HFF-Myc (cell line): Measurements from ENCODE around the gene CHAF1A.

Experiments used
- DNase-seq: peaks from one replicate; pipeline ENCODE4 v3.0.0-alpha.2; 2011; ENCODE audit warnings: low read depth; ENCODE audit errors: extremely low read depth
- H3K4me3 ChIP-seq: replicated peaks from 2 replicates; pipeline ENCODE4 v1.5.1; 2011; ENCODE audit warnings: low read depth, mild to moderate bottlenecking, control low read depth, low read length
- TF ChIP-seq, protein P1 (sequence below): IDR thresholded peaks from 2 replicates; pipeline ENCODE4 v1.5.1; 2012; ENCODE audit warnings: mild to moderate bottlenecking, low read depth, low read length, control low read depth; ENCODE audit errors: missing control alignments

Gene CHAF1A, protein sequence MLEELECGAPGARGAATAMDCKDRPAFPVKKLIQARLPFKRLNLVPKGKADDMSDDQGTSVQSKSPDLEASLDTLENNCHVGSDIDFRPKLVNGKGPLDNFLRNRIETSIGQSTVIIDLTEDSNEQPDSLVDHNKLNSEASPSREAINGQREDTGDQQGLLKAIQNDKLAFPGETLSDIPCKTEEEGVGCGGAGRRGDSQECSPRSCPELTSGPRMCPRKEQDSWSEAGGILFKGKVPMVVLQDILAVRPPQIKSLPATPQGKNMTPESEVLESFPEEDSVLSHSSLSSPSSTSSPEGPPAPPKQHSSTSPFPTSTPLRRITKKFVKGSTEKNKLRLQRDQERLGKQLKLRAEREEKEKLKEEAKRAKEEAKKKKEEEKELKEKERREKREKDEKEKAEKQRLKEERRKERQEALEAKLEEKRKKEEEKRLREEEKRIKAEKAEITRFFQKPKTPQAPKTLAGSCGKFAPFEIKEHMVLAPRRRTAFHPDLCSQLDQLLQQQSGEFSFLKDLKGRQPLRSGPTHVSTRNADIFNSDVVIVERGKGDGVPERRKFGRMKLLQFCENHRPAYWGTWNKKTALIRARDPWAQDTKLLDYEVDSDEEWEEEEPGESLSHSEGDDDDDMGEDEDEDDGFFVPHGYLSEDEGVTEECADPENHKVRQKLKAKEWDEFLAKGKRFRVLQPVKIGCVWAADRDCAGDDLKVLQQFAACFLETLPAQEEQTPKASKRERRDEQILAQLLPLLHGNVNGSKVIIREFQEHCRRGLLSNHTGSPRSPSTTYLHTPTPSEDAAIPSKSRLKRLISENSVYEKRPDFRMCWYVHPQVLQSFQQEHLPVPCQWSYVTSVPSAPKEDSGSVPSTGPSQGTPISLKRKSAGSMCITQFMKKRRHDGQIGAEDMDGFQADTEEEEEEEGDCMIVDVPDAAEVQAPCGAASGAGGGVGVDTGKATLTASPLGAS

DNA sequence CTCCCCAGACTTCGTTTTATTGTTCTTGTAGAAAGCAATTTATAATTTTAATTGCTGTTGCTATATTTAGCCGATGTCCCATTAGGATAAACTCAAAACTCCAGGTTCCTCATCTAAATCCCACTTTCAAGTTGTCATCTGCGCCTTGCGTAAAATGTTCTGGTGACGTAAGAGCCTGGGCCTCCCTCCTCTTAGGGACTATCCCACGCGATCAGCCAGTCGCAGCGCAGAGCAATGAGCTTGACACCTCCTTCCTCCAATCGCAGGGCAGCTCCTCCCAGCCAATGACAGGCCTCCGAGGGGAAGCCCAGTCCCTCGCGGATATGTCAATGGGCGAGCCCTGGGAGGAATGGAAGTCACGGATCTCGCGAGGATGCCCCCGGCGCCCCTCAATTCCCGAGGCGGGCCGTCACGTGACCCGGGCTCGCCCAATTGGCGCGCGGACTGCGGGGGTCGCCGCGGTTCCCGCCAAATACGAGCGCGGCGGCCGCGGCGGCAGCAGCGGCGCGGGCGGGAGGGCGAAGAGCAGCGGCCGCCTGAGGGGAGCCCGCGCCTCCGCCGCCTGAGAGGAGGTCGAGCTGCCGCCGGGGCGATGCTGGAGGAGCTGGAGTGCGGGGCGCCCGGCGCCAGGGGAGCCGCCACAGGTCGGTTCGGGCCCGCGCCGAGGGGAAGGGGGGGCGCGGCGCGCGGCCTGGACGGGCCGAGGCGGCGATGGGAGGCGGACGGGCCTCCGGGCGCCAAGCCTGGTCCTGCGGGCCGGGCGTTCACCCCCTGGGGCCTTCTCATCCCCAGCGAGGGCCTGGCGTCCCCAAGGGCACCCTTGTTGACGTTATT, at the start of gene CHAF1A:
TSS of gene CHAF1A (plus strand) at position 470 of the 834 bp plus-strand sequence. CDS start at position 593, 123 bp downstream.
- TF ChIP-seq, protein P1, sequence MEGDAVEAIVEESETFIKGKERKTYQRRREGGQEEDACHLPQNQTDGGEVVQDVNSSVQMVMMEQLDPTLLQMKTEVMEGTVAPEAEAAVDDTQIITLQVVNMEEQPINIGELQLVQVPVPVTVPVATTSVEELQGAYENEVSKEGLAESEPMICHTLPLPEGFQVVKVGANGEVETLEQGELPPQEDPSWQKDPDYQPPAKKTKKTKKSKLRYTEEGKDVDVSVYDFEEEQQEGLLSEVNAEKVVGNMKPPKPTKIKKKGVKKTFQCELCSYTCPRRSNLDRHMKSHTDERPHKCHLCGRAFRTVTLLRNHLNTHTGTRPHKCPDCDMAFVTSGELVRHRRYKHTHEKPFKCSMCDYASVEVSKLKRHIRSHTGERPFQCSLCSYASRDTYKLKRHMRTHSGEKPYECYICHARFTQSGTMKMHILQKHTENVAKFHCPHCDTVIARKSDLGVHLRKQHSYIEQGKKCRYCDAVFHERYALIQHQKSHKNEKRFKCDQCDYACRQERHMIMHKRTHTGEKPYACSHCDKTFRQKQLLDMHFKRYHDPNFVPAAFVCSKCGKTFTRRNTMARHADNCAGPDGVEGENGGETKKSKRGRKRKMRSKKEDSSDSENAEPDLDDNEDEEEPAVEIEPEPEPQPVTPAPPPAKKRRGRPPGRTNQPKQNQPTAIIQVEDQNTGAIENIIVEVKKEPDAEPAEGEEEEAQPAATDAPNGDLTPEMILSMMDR = no peak
- DNase-seq = peak; percentile 100
- peak within 1 kb of the TSS; percentile 95 for H3K4me3 ChIP-seq

DNA sequence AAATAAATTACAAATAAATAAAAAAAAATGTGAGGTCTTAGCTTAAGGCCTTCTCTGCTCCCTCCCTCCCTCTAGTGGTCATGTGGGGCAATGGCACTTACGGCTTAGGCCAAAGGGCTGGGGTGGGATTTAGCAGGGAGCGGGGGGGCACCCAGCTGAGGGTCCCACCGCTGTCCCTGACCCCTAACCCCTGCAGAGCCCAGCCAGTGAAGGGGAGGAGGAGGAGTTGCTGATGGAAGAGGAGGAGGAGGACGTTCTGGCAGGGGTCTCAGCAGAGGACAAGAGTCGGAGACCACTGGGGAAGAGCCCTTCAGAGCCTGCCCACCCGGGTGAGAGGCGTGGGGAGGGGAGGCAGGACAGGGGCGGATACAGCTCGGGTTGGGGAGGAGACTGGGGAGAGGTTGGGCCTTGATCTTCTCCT, 49.7 kb upstream of the CHAF1A start:
- H3K4me3 ChIP-seq = no peak overlapping the region
- TF ChIP-seq, protein P1 = peak; percentile 77
- no peak for DNase-seq

DNA sequence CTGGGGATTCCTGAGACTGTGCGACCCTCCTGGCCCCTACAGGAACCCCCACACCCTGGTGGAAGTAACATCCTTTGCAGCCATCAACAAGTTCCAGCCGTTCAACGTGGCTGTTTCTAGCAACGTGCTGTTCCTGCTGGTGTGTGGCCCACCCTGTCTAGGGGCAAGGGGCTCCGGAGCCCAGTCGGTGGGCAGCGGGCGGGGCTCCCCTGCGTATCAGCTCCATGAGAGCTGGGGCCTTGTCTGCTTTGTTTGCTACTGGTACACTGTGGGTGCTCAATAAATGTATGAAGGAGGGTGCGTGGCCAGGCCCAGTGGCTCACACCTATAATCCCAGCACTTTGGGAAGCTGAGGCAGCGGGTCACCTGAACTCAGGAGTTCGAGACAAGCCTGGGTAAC, 48.2 kb upstream of the CHAF1A start:
- no peak overlapping the region for H3K4me3 ChIP-seq
- TF ChIP-seq, protein P1 = no peak
- no peak for DNase-seq

DNA sequence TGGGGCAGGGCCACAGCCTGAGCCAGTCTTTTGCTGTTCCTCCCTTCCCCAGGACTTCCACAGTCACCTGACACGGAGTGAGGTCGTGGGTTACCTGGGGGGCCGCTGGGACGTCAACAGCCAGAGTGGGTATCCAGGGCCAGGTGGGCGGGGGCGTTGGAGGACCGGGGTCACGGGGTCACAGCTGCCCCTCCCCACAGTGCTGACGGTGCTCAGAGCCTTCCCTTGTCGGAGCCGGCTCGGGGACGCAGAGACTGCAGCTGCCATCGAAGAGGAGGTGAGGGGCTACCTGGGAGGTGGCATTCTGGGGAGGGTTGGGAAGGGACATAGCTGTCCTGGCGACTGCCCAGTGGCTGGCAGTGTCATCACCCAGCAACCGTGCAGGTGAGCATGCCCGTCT, 47.5 kb upstream of the CHAF1A start:
- DNase-seq = no peak
- TF ChIP-seq, protein P1 = no peak
- H3K4me3 ChIP-seq = no peak overlapping the region

DNA sequence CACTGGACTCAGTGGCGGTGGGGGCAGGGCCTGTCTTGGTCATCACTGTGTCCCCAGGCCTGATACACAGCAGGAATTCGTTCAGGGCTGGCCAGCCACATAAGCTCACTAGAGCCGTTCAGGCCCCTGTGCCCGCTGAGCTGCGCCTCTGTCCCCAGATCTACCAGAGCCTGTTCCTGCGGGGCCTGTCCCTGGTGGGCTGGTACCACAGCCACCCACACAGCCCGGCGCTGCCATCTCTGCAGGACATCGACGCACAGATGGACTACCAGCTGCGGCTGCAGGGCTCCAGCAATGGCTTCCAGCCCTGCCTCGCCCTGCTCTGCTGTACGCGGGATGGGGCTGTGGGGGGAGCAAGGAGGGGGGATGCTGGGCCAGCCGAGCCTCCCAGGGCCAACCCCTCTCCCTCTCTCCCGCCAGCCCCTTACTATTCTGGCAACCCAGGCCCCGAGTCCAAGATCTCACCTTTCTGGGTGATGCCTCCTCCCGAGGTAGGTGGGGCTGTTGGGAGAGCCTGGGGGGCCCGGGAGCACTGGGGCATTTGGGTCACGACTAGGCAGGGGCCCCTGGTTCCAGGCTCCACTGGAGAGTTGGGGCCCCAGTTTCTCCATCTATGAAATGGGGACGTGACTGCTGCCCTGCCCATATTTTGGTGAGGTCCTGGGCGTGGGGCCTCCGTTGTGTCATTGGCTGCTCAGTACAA, 45.2 kb upstream of the CHAF1A start:
- no peak for DNase-seq
- TF ChIP-seq, protein P1 = no peak
- no peak overlapping the region for H3K4me3 ChIP-seq
